Stimulated activated CD4-positive, alpha-beta T cell treated with anti-CD3 and anti-CD28 coated beads, Interleukin-15, amount 100 ng/mL, for 48 hours (primary cell): Measurements from ENCODE around the gene CACNA2D4.

Experiments used
- DNase-seq, 2 donors: peaks; one replicate each; pipeline ENCODE4 v3.0.0-alpha.2; 2020; ENCODE audit warnings: low read depth in 2 of 2

Gene CACNA2D4

GRCh38 chr12:1919284-1919683 is 832 bp upstream of the CACNA2D4 start:
- no peak for DNase-seq

- DNase-seq: no peak
These were observed 408 bp upstream of the CACNA2D4 start for GRCh38 chr12:1918884-1919236.

- DNase-seq: no peak
These were observed 1.0 kb downstream of the CACNA2D4 start for GRCh38 chr12:1917172-1918070.

- DNase-seq: no peak
These were observed 1.9 kb downstream of the CACNA2D4 start for GRCh38 chr12:1916371-1917171.

- no peak for DNase-seq
These were observed 3.1 kb downstream of the CACNA2D4 start for GRCh38 chr12:1915082-1915968.

- no peak for DNase-seq
These were observed 4.1 kb downstream of the CACNA2D4 start for GRCh38 chr12:1914114-1914911.

- DNase-seq: no peak
These were observed 4.9 kb downstream of the CACNA2D4 start for GRCh38 chr12:1913377-1914113.

- no peak for DNase-seq
These were observed 5.7 kb downstream of the CACNA2D4 start for GRCh38 chr12:1912580-1913376.

- no peak for DNase-seq
These were observed 6.6 kb downstream of the CACNA2D4 start for GRCh38 chr12:1911598-1912575.

- DNase-seq: no peak
These were observed 8.0 kb downstream of the CACNA2D4 start for GRCh38 chr12:1910468-1910867.

- DNase-seq: no peak
These were observed 9.7 kb downstream of the CACNA2D4 start for GRCh38 chr12:1908758-1909157.

- no peak for DNase-seq
These were observed 10.5 kb downstream of the CACNA2D4 start for GRCh38 chr12:1907652-1908611.

- no peak for DNase-seq
These were observed 11.9 kb downstream of the CACNA2D4 start for GRCh38 chr12:1906579-1906978.

GRCh38 chr12:1904875-1905274 is 13.6 kb downstream of the CACNA2D4 start:
- DNase-seq: no peak

GRCh38 chr12:1896964-1897363 is 21.5 kb downstream of the CACNA2D4 start:
- DNase-seq: no peak

GRCh38 chr12:1890810-1891209 is 27.6 kb downstream of the CACNA2D4 start:
- DNase-seq: no peak

GRCh38 chr12:1890119-1890703 is 28.2 kb downstream of the CACNA2D4 start:
- DNase-seq: no peak
